Activated CD4-positive, alpha-beta T cell treated with anti-CD3 and anti-CD28 coated beads, Interleukin-2, amount 10 ng/mL, durations not matched to agents 7 days and 5 days (primary cell): Measurements from ENCODE around the gene CA5A. TPM values are rescaled to one million over a fixed set of nuclear protein-coding genes. Genes with fewer than 3 reads are reported as not detected.
"Not testable (repeated sequence)": the region's sequence is repeated elsewhere in the genome, so short reads cannot be mapped to it uniquely, and the experiment has no call there.

ENCODE experiments used
- CTCF ChIA-PET: fragments of 350-600 bp; sonication (Branson Sonifier 250); formaldehyde crosslinking; loops from one replicate; lab custom pipeline; 2021; ENCODE audit warnings: antibody characterized with exemption; lab: Charles Lee
- POLR2A ChIA-PET: fragments of 350-600 bp; sonication (Branson Sonifier 250); formaldehyde crosslinking; loops from one replicate; lab custom pipeline; 2021; ENCODE audit warnings: antibody characterized with exemption; lab: Charles Lee
- DNase-seq: peaks from one replicate; pipeline ENCODE4 v3.0.0-alpha.2; 2020
- H3K27ac Mint-ChIP-seq: one replicate; pipeline ENCODE4 v1.8.0; 2021; ENCODE audit warnings: mild to moderate bottlenecking, moderate library complexity, mixed read lengths
- H3K27me3 Mint-ChIP-seq: one replicate; pipeline ENCODE4 v1.8.0; 2021; ENCODE audit warnings: mixed read lengths
- H3K36me3 Mint-ChIP-seq: one replicate; pipeline ENCODE4 v1.8.0; 2021; ENCODE audit warnings: low read depth, mixed read lengths
- H3K4me1 Mint-ChIP-seq: one replicate; pipeline ENCODE4 v1.8.0; 2021; ENCODE audit warnings: mixed read lengths
- H3K4me3 Mint-ChIP-seq: one replicate; pipeline ENCODE4 v1.8.0; 2021; ENCODE audit warnings: mild to moderate bottlenecking, moderate library complexity, mixed read lengths
- H3K9me3 Mint-ChIP-seq: one replicate; pipeline ENCODE4 v1.8.0; 2021; ENCODE audit warnings: mixed read lengths
- total RNA-seq, 2 experiments: library from RNA; stranded (reverse); gene quantifications; one replicate each; pipeline ENCODE4 v1.2.3, GENCODE V29; 2021

The CA5A gene
- total RNA-seq, 2 experiments from 2014 or later: not detected

DNA sequence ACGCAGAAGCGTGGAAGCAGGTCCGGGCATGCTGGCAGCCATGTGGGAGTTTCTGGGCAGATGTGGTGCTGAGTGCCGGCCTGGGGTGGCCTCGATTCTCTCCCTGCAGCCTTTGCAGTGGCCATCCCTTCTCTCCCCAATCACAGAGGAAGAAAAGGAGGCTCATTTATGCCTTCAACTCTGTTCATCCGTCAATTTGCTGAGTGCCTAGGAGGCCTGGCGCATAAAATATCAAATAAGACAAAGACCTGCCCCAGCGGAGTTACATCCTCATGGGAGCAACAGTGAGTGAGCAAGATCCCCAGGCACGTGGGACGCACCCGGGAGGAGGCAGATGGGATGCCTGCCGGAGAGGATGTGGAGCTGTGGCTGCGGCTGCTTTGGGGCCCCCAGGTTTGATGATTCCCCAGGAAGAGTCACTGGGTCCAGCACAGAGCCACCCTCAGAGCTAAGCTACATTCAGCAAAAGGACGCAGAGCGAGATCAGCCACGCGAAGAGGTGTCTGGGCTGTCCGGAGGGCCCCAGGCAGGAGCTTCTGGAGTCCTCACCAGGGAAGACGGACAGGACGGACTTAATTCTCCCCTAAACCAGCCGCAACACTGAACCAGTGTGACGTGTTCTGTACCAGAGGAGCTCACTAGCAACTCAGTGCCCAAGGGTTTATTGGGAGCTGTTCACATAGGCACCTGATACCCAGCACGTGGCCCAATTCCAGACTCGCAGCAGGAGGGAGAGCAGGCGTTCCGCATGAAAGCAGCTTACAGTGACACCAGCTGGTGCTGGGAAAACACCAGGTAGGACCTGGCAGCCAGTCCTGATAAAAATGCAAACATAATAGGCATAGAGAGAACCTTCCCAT, 11.3 kb downstream of the CA5A start:
- H3K4me3 Mint-ChIP-seq: no peak overlapping the region
- ChIA-PET CTCF (interaction anchor here (0.7 kb wide), 1 partner anchor 53 kb away, joined by 3 read pairs; no protein-coding TSS in a partner anchor), POLR2A (no interaction called here)
- no peak for DNase-seq
- no peaks in the 10 kb centered on the region for H3K9me3 Mint-ChIP-seq
- H3K36me3 Mint-ChIP-seq: no peaks in the 10 kb centered on the region
- H3K4me1 Mint-ChIP-seq: peaks cover 5% of the 10 kb centered on the region
- H3K27me3 Mint-ChIP-seq: peaks cover 9% of the 10 kb centered on the region
- no peak overlapping the region for H3K27ac Mint-ChIP-seq

DNA sequence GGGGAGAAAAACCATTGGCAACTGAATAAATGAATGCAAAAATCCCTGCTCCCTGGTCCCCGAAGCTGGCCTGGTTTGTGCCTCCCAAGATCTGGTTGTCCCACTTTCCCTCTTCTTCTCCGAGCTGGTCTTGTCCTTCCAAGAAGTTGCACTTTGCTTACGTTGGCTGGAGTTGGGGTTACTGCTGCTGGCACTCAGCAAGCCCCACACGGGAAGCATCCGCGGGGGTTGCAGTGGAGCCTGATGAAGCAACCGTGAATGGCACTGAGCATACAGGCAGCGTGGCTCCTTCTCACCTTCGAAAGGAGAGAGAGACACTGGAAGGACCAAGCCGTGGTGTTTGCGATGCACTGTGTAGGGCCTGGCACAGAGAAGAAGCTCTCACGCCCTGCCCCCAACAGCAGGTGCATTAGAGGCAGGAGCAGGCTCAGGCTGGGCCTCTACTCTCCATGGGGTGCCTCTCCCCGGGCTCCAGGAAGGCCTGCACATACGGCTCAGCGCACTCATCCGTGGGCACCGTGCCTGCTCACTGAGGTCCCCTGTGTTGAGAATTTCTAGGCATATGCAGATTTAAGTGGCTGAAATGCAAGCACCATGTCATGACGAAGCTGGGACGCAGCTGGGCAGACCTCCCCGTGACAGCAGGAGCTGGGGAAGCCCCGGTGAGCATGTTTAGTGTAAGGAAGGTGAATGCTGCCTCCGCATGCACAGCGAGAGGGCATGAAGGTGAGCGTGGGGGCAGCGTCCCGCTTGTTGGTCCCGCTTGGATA, 12.1 kb downstream of the CA5A start:
- ChIA-PET CTCF (no interaction called here), POLR2A (no interaction called here)
- Mint-ChIP-seq H3K27ac (peak overlapping the region; percentile 19), H3K36me3 (no peaks in the 10 kb centered on the region), H3K4me3 (no peak overlapping the region), H3K9me3 (no peaks in the 10 kb centered on the region), H3K27me3 (peaks cover 9% of the 10 kb centered on the region), H3K4me1 (peaks cover 5% of the 10 kb centered on the region)
- no peak for DNase-seq

DNA sequence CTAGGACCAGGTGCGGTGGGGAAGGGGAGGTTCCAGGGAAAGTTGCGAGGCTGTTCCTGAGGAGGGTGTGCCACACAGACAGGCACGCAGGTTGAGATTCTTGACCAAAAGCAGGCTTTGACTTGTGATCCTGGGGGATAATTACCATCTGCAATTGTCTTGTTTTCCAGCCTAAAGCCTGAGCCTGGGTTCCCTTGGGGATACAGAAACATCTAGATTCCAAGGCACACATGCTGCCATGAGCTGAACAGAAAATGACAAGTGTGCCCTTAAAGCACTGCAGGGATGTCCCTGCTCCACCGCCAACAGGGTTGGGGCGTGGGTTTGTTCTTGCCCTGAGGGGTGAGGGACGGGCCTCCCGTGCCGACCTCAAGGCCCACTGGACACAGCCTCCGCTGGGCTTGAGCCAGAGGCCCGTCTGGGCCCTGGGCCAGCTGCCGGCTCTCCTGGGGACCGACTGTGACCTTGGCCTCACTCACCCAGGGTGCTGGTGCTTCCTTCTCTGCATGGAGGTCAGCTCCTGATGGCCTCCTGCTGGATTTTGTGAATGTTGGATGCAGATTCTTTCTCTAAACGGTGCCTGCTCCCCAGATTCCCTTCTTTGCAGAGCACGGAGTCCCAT, 14.0 kb downstream of the CA5A start:
- no peaks in the 10 kb centered on the region for H3K36me3 Mint-ChIP-seq
- no peak for DNase-seq
- H3K27me3 Mint-ChIP-seq: peaks cover 9% of the 10 kb centered on the region
- no peaks in the 10 kb centered on the region for H3K9me3 Mint-ChIP-seq
- CTCF ChIA-PET: no interaction called here
- H3K27ac Mint-ChIP-seq: no peak overlapping the region
- POLR2A ChIA-PET: no interaction called here
- peaks cover 5% of the 10 kb centered on the region for H3K4me1 Mint-ChIP-seq
- no peak overlapping the region for H3K4me3 Mint-ChIP-seq

DNA sequence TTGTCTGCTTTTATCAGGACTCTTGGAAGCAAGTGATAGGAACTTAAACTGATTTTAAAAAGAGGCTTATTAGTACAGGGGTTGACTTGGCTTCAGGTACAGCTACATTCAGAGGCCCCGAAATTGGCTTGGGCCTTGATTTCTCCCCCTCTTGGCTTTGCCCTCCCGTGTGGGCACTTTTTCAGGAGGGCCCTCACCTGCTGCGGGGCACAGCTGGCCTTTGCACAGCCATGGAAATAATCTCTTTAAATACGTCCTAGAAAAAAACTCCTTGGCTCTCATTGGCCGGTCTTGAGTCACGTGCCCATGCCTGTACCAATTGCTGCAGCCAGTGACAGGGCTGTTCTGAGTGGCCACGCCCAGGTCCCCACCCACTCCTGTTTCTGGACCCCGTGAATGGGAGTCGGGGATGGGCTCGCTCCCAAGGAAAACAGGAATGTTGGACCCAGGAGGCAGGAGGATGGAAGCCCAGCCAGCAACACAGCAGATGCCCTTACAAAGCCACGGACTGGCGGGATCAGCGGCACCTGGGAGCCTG, 15.0 kb downstream of the CA5A start:
- Mint-ChIP-seq H3K9me3 (no peaks in the 10 kb centered on the region), H3K27ac (no peak overlapping the region), H3K4me3 (no peak overlapping the region), H3K27me3 (peaks cover 4% of the 10 kb centered on the region), H3K36me3 (no peaks in the 10 kb centered on the region), H3K4me1 (peaks cover 2% of the 10 kb centered on the region)
- ChIA-PET CTCF (no interaction called here), POLR2A (no interaction called here)
- DNase-seq: no peak

DNA sequence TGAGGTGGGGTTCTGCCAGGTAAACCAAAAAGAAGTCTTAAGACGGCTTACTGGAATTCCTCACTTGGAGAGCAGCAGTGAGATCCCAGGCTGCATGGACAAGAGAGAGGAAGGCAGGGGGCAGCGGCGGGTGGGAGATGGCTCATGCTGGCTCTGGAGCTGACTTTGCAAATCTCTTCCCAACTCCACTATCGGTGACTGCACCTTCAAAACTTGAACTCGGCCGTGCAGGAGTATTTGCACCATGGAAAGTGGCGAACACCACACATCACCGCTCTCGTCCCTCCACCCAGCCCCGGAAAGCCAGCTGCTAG, 16.7 kb downstream of the CA5A start:
- ChIA-PET POLR2A (no interaction called here), CTCF (no interaction called here)
- Mint-ChIP-seq H3K27ac (no peak overlapping the region), H3K36me3 (no peaks in the 10 kb centered on the region), H3K4me1 (no peaks in the 10 kb centered on the region), H3K4me3 (no peak overlapping the region), H3K9me3 (no peaks in the 10 kb centered on the region), H3K27me3 (peaks cover 2% of the 10 kb centered on the region)
- DNase-seq: no peak

DNA sequence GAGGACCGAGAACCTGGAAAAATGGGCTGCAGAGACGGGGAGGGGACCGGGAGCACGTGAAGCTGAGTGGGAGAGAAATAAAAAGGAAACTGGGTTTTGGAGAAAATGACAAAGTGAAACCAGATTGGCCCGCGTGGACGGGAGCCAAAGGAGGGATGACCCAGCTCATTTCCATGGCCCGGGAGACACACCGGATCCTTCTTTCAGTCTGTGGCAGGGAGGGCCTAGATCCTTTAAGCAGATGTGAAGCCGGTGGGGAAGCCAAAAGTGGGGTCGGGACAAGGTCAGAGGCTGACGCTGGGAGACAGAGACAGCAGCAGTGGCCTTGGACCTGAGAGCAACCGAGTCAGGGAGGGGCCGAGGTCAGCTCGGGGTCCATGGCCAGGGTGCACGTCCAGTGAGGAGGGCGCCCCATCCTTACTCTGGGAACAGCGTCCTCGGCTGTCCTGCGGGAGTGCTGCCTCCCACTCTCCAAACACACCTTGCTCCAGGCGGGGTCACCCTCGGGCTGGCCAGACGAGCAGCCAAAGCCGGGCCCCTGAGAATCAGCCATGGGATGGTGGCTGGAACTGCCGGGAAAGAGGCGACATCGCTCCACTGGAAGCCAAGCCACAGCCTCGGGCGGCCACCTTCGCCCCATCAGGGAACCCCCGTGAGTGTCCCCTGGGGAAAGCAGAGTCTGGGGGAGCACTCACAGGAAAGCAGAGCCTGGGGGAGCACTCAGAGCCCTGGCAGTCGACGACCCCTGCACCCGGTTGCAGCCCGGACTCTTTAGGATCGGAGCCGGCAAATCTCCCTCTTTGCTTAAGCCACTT, 17.3 kb downstream of the CA5A start:
- H3K4me1 Mint-ChIP-seq: no peaks in the 10 kb centered on the region
- no peak overlapping the region for H3K4me3 Mint-ChIP-seq
- H3K27ac Mint-ChIP-seq: no peak overlapping the region
- ChIA-PET CTCF (no interaction called here), POLR2A (no interaction called here)
- H3K27me3 Mint-ChIP-seq: no peaks in the 10 kb centered on the region
- no peaks in the 10 kb centered on the region for H3K9me3 Mint-ChIP-seq
- H3K36me3 Mint-ChIP-seq: no peaks in the 10 kb centered on the region
- DNase-seq: no peak

DNA sequence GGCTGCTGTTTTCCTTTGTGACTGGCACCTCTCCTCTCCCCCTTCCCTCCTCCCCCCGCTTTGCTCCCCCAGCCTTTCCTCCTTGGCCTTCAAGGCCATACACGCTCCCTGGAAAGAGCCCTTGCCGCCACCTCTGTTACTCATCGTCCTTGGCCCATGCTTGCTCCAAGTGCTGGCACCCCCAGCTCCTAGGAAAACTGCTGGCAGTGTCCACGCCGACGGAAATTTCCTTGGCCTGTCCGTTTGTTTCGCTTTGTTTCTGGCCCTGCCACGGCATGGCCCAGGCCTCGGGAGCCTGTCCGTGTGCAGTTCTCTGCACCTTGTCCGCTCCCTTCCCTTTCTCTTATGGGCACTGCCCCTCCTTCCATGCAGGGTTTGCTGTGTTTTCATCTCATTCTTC, 18.0 kb downstream of the CA5A start:
- Mint-ChIP-seq H3K27ac (no peak overlapping the region), H3K27me3 (no peaks in the 10 kb centered on the region), H3K36me3 (no peaks in the 10 kb centered on the region), H3K4me3 (no peak overlapping the region), H3K9me3 (no peaks in the 10 kb centered on the region), H3K4me1 (no peaks in the 10 kb centered on the region)
- ChIA-PET POLR2A (no interaction called here), CTCF (no interaction called here)
- DNase-seq: no peak

DNA sequence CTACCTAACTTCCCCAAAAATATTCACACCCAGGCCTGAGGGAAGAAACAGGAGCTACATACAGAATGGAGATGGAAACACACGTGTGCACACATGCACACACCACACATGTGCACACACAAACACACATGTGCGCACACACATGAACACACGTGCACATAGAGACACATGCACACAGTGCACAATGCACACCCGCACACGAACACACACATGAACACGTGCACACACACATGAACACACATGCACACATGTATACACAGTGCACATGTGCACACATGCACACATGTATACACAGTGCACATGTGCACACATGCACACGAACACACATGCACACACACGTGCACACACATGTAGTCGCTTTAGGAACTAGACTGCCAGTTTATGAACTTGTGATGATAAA, 18.8 kb downstream of the CA5A start:
- no peaks in the 10 kb centered on the region for H3K4me1 Mint-ChIP-seq
- CTCF ChIA-PET: no interaction called here
- POLR2A ChIA-PET: no interaction called here
- H3K4me3 Mint-ChIP-seq: no peak overlapping the region
- DNase-seq: no peak
- no peaks in the 10 kb centered on the region for H3K36me3 Mint-ChIP-seq
- no peaks in the 10 kb centered on the region for H3K27me3 Mint-ChIP-seq
- H3K9me3 Mint-ChIP-seq: no peaks in the 10 kb centered on the region
- H3K27ac Mint-ChIP-seq: no peak overlapping the region

DNA sequence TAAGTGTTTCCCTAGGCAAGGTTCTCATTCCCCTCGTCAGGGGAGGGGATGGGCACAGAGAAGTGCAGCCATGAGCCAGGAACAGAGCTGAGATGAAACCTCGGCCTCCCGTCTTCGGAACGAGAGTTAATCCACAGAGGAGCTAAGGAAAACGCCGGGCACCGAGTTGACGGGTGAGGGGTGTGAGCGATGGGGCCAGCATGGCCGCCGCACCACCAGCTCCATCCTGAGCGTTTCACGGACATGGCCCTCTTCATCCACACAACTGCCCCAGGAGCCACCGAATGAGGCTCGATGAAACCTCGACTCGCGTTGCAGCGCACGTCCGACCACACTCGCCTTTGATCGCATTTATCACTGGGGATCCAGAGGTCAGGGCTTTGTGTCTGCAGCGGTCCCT, 21.5 kb downstream of the CA5A start:
- no peak overlapping the region for H3K4me3 Mint-ChIP-seq
- no peaks in the 10 kb centered on the region for H3K36me3 Mint-ChIP-seq
- ChIA-PET POLR2A (no interaction called here), CTCF (interaction anchor here (0.6 to 1.7 kb wide), 5 partner anchors 16 to 149 kb away, joined by 3 to 5 read pairs (median 4); partner anchors contain the start of gene KLHDC4)
- no peak for DNase-seq
- H3K4me1 Mint-ChIP-seq: peaks cover under 1% of the 10 kb centered on the region
- H3K9me3 Mint-ChIP-seq: no peaks in the 10 kb centered on the region
- H3K27me3 Mint-ChIP-seq: no peaks in the 10 kb centered on the region
- no peak overlapping the region for H3K27ac Mint-ChIP-seq

DNA sequence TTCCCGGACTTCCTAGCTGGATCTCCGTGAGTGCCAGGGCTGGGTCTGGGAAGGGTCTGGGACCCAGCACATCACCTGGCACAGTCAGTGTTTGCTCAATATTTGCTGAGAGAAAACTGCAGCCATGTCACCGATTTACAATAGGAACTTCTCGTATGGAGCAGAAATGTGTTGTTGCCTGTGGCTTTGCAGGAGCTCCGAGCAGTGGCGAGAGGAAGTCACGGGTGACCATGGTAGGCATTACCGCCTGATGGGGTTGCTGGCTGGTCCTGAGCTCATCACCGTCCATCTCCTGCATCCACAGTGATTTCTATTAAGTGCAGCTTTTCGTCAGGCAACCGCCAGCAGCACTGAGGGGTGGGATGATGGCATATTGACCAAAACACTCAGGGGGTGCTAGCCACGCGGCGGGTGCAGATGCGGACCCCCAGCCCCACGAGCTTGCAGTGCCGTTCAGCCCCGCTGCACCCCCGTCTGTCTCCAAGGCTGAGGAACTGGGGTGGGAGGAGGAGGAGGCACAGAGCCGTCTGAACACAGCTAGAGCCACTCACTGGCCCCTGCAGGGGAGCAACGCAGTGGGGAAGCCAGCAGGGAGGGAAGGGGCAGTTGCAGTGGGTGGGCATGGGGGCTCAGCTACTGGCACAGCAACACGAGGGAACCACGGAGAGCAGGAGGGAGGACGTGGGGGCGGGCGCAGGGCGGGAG, 22.2 kb downstream of the CA5A start:
- H3K4me3 Mint-ChIP-seq, H3K27me3 Mint-ChIP-seq, POLR2A ChIA-PET, DNase-seq, H3K36me3 Mint-ChIP-seq, H3K27ac Mint-ChIP-seq, H3K9me3 Mint-ChIP-seq, H3K4me1 Mint-ChIP-seq: not testable (repeated sequence)
- CTCF ChIA-PET: interaction anchor here (0.8 to 1.7 kb wide), 8 partner anchors 16 to 148 kb away, joined by 3 to 5 read pairs (median 3); partner anchors contain the start of gene KLHDC4

DNA sequence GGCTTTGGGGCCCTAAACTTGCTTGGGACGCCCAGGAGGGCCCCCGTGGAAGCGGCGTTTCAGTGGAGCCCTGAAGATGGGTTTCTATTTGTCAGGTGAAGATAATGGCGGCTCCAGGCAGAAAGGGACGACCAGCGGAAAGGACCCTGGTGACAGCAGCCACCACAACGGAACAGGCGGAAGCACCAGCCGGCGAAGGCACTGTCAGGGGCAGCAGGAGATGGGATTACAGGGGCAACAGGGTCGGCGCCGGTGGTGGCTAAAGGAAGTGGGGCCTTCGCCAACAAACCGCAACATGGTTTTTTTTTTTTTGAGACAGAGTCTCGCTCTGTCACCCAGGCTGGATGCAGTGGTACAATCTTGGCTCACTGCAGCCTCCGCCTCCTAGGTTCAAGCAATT, 23.6 kb downstream of the CA5A start:
- H3K27ac Mint-ChIP-seq: not testable (repeated sequence)

More for the DNA sequence above, 23.6 kb downstream of the CA5A start:
- H3K4me1 Mint-ChIP-seq: peaks cover 13% of the 10 kb centered on the region
- H3K4me3 Mint-ChIP-seq, H3K9me3 Mint-ChIP-seq, CTCF ChIA-PET, H3K27me3 Mint-ChIP-seq, POLR2A ChIA-PET, DNase-seq, H3K36me3 Mint-ChIP-seq: not testable (repeated sequence)
